Natural killer cell (primary cell): ENCODE results near the gene REEP5. TPM values are rescaled to one million over a fixed set of nuclear protein-coding genes. Genes with fewer than 3 reads are reported as not detected.
"Not testable (repeated sequence)": the region's sequence is repeated elsewhere in the genome, so short reads cannot be mapped to it uniquely, and the experiment has no call there.

Source experiments
- ATAC-seq, 3 donors: fragments of 150-1000 bp in 2 of 3; fragments of 200-7000 bp in 1 of 3; cut with Tn5 transposase; 1 replicate in 1 of 3; 2 replicates in 2 of 3; pipeline ENCODE4 v1.10.0; 2021; ENCODE audit warnings: mild to moderate bottlenecking in 2 of 3, moderate library complexity in 2 of 3
- DNase-seq, 2 donors: peaks; one replicate each; pipeline versions ENCODE4 v3.0.0 to v3.0.0-alpha.2; 2013 to 2021; ENCODE audit warnings: mixed read lengths in 1 of 2
- H3K27ac ChIP-seq: one replicate; pipeline ENCODE4 v1.5.1; 2013; ENCODE audit warnings: mild to moderate bottlenecking, low read length
- H3K27me3 ChIP-seq: one replicate; pipeline ENCODE4 v1.6.1; 2013; ENCODE audit warnings: low read length; ENCODE audit not compliant: control insufficient read depth, insufficient read depth
- H3K36me3 ChIP-seq: one replicate; pipeline ENCODE4 v1.6.1; 2013; ENCODE audit warnings: low read length; ENCODE audit not compliant: control insufficient read depth, insufficient read depth
- H3K4me1 ChIP-seq: one replicate; pipeline ENCODE4 v1.6.1; 2013; ENCODE audit warnings: low read length; ENCODE audit not compliant: control insufficient read depth, insufficient read depth
- H3K4me3 ChIP-seq: one replicate; pipeline ENCODE4 v1.5.1; 2013; ENCODE audit warnings: low read length
- H3K9me3 ChIP-seq: one replicate; pipeline ENCODE4 v1.6.1; 2013; ENCODE audit warnings: low read length; ENCODE audit not compliant: control insufficient read depth, insufficient read depth
- H3K27ac Mint-ChIP-seq, 2 donors: one replicate each; pipeline ENCODE4 v1.8.0; 2022; ENCODE audit warnings: mild to moderate bottlenecking in 2 of 2, mixed read lengths in 2 of 2, moderate library complexity in 1 of 2
- H3K27me3 Mint-ChIP-seq, 2 donors: one replicate each; pipeline ENCODE4 v1.8.0; 2022; ENCODE audit warnings: low read depth in 2 of 2, mixed read lengths in 2 of 2
- H3K36me3 Mint-ChIP-seq: one replicate; pipeline ENCODE4 v1.8.0; 2022; ENCODE audit warnings: mixed read lengths
- H3K4me1 Mint-ChIP-seq, 2 donors: one replicate each; pipeline ENCODE4 v1.8.0; 2022; ENCODE audit warnings: mixed read lengths in 2 of 2
- H3K4me3 Mint-ChIP-seq: one replicate; pipeline ENCODE4 v1.8.0; 2022; ENCODE audit warnings: mild to moderate bottlenecking, moderate library complexity, mixed read lengths
- H3K9me3 Mint-ChIP-seq, 2 donors: one replicate each; pipeline ENCODE4 v1.8.0; 2022; ENCODE audit warnings: mixed read lengths in 2 of 2
- CTCF ChIP-seq: fragments of 200-600 bp; IDR thresholded peaks from one replicate; pipeline ENCODE4 v1.8.0; 2022; ENCODE audit warnings: antibody characterized with exemption
- WGBS: methylation state at CpG from one replicate; pipeline ENCODE4 v1.1.7; 2013; ENCODE audit warnings: missing lambda C conversion rate; ENCODE audit not compliant: insufficient coverage; 5-methylcytosine and 5-hydroxymethylcytosine counted together
- intact Hi-C: fragments of 100-400 bp; cut with micrococcal nuclease; formaldehyde crosslinking; loops from one replicate; pipeline ENCODE4 v1.14.2; 2022
- total RNA-seq, 4 donors: library from RNA; stranded (reverse); fragments of 120-200 nt in 1 of 4; gene quantifications; one replicate each; pipeline versions ENCODE4 v1.2.3 to v1.2.4, GENCODE V29; 2013 to 2022

REEP5 gene
- total RNA-seq, 3 donors from 2014 or later (not counting 1 experiment from before 2014, with no cell fraction given) = 42.8 to 46.5 (median 46.5) TPM

- Mint-ChIP-seq H3K27ac (no peak overlapping the region), H3K9me3 (no peaks in the 10 kb centered on the region), H3K36me3 (no peaks in the 10 kb centered on the region), H3K27me3 (peaks cover 0 to 3% of the 10 kb centered on the region in 2 donors), H3K4me1 (no peaks in the 10 kb centered on the region), H3K4me3 (no peak overlapping the region)
- H3K27ac ChIP-seq = no peak overlapping the region
- no peak overlapping the region for H3K4me3 ChIP-seq
- ATAC-seq = no peak
- TF ChIP-seq CTCF = no peak
- no peak for DNase-seq
- WGBS = 100% methylated on average over 1 of the region's 1 CpG
- no peaks in the 10 kb centered on the region for H3K4me1 ChIP-seq
- no peaks in the 10 kb centered on the region for H3K27me3 ChIP-seq
- intact Hi-C loops = loop anchor here (5.0 kb wide), 1 partner anchor 38 kb away; the partner anchor contains the start of gene REEP5
- no peaks in the 10 kb centered on the region for H3K9me3 ChIP-seq
- no peaks in the 10 kb centered on the region for H3K36me3 ChIP-seq
Measured at GRCh38 chr5:112960315-112960714, 38.3 kb upstream of the REEP5 start.

- H3K27me3 Mint-ChIP-seq, H3K9me3 ChIP-seq, H3K36me3 Mint-ChIP-seq, H3K4me3 Mint-ChIP-seq, H3K4me3 ChIP-seq, H3K4me1 Mint-ChIP-seq, H3K36me3 ChIP-seq, H3K9me3 Mint-ChIP-seq, H3K27ac ChIP-seq, H3K4me1 ChIP-seq, H3K27ac Mint-ChIP-seq, H3K27me3 ChIP-seq, DNase-seq, ATAC-seq: not testable (repeated sequence)
- 95% methylated on average over 8 of the region's 8 CpGs for WGBS
- intact Hi-C loops = loop anchor here (5.0 kb wide), 1 partner anchor 38 kb away; the partner anchor contains the start of gene REEP5
Measured at GRCh38 chr5:112959872-112960271, 37.8 kb upstream of the REEP5 start.

- Mint-ChIP-seq H3K4me1 (no peaks in the 10 kb centered on the region), H3K4me3 (no peak overlapping the region), H3K36me3 (no peaks in the 10 kb centered on the region), H3K27me3 (peaks cover 4 to 5% of the 10 kb centered on the region in 2 donors), H3K9me3 (no peaks in the 10 kb centered on the region), H3K27ac (no peak overlapping the region)
- Histone ChIP-seq H3K27ac (no peak overlapping the region), H3K27me3 (no peaks in the 10 kb centered on the region), H3K4me1 (no peaks in the 10 kb centered on the region), H3K9me3 (no peaks in the 10 kb centered on the region), H3K4me3 (no peak overlapping the region), H3K36me3 (no peaks in the 10 kb centered on the region)
- WGBS = 85% methylated on average over 5 of the region's 5 CpGs
- DNase-seq = no peak
- no peak for ATAC-seq
- intact Hi-C loops = no loop called here
- TF ChIP-seq CTCF = no peak
Measured at GRCh38 chr5:112958093-112959088, 36.4 kb upstream of the REEP5 start.

GRCh38 chr5:112957036-112957808 lies 35.2 kb upstream of the REEP5 start:
- no peaks in the 10 kb centered on the region for H3K9me3 Mint-ChIP-seq
- no peaks in the 10 kb centered on the region for H3K4me1 ChIP-seq
- no peak overlapping the region for H3K4me3 Mint-ChIP-seq
- WGBS = 100% methylated on average over 1 of the region's 2 CpGs
- H3K4me3 ChIP-seq = no peak overlapping the region
- DNase-seq (no peak), ATAC-seq (no peak)
- intact Hi-C loops = no loop called here
- H3K27ac Mint-ChIP-seq = no peak overlapping the region
- H3K27me3 Mint-ChIP-seq = peaks cover 6 to 15% of the 10 kb centered on the region in 2 donors
- no peak for TF ChIP-seq CTCF
- H3K36me3 ChIP-seq = no peaks in the 10 kb centered on the region
- no peaks in the 10 kb centered on the region for H3K4me1 Mint-ChIP-seq
- H3K9me3 ChIP-seq = no peaks in the 10 kb centered on the region
- H3K27me3 ChIP-seq = peaks cover 2% of the 10 kb centered on the region
- H3K27ac ChIP-seq = no peak overlapping the region
- H3K36me3 Mint-ChIP-seq = no peaks in the 10 kb centered on the region
